Transverse colon (tissue), 3 donors: ENCODE results near the gene BCL7B.

Experiments
- POLR2A ChIP-seq: fragments of 450-650 bp; IDR thresholded peaks from one replicate; pipeline ENCODE4 v1.6.1; 2016; ENCODE audit warnings: antibody characterized with exemption, mild to moderate bottlenecking, moderate library complexity
- TF ChIP-seq, protein P1 (sequence below), 5 experiments: fragments of 200-600 bp in 3 of 5; fragments of 450-650 bp in 2 of 5; sonication (generic) in 3 of 5; IDR thresholded peaks; 1 replicate in 2 of 5; 2 replicates in 3 of 5; pipeline ENCODE4 v1.5.1; 2016 to 2017; ENCODE audit warnings: antibody characterized with exemption in 5 of 5, inconsistent platforms in 3 of 5, mild to moderate bottlenecking in 2 of 5, moderate library complexity in 1 of 5

DNA sequence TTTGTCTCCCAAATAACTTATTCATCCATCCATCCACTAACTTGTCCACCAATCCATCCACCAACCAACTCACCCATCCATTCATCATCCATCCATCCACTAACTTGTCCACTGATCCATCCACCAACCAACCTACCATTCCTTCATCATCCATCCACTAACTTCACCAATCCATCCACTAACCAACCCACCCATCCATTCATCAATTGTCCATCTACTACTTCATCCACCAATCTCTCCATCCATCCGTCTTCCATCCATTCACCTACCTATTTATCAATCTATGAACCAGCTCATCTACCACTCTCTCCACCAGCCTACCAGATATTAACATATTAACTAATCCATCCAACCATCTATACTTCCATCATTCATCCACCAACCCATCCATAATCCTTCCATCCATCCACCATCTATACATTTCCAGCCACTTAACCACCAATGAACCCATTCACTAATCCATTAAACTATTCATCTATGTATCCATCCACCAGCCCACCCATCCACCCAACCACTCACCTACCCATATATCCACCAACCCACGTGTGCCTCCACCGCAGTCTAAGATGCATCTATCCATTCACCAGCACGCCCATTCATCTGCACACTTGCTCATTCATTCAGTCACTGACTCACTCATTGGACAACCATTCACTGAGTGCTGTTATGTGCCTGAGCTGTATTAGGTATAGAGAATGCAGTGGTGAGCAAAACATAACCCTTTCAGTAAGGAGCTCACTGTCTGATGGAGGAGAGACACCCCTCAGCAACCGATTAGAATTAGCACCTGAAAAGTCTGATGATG is 40.7 kb upstream of the BCL7B start:
- TF ChIP-seq, protein P1, sequence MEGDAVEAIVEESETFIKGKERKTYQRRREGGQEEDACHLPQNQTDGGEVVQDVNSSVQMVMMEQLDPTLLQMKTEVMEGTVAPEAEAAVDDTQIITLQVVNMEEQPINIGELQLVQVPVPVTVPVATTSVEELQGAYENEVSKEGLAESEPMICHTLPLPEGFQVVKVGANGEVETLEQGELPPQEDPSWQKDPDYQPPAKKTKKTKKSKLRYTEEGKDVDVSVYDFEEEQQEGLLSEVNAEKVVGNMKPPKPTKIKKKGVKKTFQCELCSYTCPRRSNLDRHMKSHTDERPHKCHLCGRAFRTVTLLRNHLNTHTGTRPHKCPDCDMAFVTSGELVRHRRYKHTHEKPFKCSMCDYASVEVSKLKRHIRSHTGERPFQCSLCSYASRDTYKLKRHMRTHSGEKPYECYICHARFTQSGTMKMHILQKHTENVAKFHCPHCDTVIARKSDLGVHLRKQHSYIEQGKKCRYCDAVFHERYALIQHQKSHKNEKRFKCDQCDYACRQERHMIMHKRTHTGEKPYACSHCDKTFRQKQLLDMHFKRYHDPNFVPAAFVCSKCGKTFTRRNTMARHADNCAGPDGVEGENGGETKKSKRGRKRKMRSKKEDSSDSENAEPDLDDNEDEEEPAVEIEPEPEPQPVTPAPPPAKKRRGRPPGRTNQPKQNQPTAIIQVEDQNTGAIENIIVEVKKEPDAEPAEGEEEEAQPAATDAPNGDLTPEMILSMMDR (IDR thresholded peaks at IDR 0.05) = no peak
- no peak for TF ChIP-seq POLR2A
